Measurements from ENCODE around the gene ROS1.
"Not testable (repeated sequence)": the region's sequence is repeated elsewhere in the genome, so short reads cannot be mapped to it uniquely, and the experiment has no call there.

Gene ROS1

DNA sequence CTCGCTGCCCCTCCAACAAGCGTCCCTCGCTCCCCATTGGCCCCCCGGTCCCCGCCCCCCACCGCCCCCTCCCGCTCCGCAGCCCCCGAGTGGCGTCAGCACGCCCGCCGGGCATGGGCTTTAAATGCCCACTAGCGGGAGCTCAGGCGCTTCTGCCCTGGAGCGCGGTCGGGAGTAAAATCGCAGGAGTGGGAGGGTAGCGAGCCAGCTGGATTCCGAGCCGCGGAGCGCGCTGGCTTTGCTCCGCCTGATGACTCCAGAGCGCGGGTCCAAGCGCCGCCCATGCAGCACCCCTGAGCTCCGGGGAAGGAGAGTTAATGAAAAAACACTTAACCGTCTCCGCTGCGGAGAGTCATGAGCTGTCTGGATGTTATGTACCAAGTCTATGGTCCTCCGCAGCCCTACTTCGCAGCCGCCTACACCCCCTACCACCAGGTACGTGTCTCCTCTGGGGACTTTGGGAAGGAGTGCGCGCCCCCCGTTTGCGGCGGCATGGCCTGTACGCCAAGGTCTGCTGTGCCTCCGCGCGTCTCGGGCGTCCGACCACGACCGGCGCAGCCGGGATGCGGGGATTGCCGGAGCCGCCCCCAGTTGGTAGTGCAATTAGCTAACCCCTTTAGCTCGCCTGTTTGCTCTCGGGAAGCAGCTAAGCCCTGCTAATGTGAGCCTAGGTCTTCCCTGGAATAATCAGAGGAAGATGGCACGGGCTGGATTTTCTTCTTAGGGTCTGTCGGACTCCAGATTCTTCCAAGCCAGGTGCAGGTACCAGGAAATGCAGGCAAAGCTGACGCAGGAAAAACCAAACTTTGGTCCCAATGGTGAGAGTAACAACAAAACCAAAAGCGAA lies 160.1 kb downstream of the ROS1 start, which contains the start of gene VGLL2:
TSS of gene VGLL2 (plus strand) at position 149 of the 847 bp plus-strand sequence. CDS start at position 355, 206 bp downstream.
- no peak for DNase-seq

DNA sequence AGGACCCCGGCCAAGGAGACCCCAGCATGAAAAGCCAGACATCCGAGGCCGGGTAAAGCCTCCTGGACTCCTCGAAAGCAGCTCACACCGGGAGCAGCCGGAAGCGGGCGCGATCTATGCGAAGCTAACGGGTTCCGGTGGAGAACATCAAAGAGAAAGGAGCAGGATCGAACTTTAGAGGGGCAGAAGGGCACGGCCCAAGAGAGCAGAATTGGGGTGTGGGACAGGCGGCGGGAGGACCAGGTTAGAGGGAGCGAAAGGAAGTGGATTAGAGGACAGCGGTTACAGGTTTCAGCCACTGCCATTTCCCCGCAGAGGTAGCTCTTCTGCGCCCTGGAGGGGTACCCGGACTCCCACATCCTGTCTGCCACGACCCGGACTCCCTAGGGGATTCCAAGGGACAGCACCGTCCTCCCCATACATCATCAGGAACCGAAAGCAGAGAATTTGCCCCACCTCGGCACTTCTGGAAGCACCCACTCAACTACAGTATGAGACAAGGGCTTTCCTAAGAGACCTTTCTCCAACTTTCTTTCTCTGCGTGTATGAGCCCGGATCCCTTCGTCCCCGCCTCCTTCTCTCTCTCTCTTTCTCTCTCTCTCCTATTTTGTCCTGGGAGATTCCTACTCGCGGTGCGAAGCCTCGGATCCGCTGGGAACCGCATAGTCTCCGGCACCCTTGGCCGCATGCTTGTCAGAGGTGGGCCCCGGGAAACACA lies 160.9 kb downstream of the ROS1 start:
- DNase-seq = no peak

DNA sequence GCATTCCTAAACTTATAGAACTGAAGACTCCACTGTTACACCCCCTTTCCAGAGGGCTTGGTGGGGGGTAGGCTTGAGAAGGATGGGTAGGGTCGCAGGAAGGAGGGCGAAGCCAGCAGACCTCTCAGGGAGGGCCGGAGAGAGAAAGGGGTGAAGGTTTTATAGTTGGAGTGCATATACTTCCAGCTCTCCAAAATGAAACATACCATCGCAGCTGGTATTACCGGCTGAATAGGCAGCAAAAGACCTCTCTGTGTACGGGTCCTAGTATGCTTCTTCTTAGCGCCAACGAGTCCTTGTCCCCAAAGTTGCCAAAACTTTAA lies 161.4 kb downstream of the ROS1 start:
- DNase-seq = no peak

GRCh38 chr6:117263353-117263927 lies 162.3 kb downstream of the ROS1 start:
- DNase-seq = no peak

GRCh38 chr6:117262799-117263198 lies 162.9 kb downstream of the ROS1 start:
- no peak for DNase-seq

- no peak for DNase-seq
Measured at GRCh38 chr6:117253785-117254184, 172.0 kb downstream of the ROS1 start.

DNA sequence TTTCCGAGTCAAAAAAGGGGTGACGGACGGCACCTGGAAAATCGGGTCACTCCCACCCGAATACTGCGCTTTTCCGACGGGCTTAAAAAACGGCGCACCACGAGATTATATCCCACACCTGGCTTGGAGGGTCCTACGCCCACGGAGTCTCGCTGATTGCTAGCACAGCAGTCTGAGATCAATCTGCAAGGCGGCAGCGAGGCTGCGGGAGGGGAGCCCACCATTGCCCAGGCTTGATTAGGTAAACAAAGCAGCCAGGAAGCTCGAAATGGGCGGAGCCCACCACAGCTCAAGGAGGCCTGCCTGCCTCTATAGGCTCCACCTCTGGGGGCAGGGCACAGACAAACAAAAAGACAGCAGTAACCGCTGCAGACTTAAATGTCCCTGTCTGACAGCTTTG lies 180.8 kb downstream of the ROS1 start:
- DNase-seq = not testable (repeated sequence)

DNA sequence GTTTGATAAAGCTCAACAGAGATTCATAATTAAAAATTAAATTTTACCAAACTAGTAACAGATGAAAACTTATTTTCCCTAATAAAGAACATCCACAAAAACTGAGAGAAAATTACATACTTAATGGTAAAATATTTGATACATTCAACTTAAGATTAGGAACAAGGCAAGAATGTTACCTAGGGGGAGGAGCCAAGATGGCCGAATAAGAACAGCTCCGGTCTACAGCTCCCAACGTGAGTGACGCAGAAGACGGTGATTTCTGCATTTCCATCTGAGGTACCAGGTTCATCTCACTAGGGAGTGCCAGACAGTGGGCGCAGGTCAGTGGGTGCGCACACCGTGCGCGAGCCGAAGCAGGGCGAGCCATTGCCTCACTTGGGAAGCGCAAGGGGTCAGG lies 181.2 kb downstream of the ROS1 start:
- not testable (repeated sequence) for DNase-seq
